ENCODE data around the gene SPEM2. TPM values are rescaled to one million over a fixed set of nuclear protein-coding genes. Genes with fewer than 3 reads are reported as not detected.

SPEM2 gene
- total and polyA plus RNA-seq, 2 of the 8 experiments (the other 6 are each of a cell fraction or from before 2014, with no cell fraction given) = 0.03 TPM; not detected in 1

DNA sequence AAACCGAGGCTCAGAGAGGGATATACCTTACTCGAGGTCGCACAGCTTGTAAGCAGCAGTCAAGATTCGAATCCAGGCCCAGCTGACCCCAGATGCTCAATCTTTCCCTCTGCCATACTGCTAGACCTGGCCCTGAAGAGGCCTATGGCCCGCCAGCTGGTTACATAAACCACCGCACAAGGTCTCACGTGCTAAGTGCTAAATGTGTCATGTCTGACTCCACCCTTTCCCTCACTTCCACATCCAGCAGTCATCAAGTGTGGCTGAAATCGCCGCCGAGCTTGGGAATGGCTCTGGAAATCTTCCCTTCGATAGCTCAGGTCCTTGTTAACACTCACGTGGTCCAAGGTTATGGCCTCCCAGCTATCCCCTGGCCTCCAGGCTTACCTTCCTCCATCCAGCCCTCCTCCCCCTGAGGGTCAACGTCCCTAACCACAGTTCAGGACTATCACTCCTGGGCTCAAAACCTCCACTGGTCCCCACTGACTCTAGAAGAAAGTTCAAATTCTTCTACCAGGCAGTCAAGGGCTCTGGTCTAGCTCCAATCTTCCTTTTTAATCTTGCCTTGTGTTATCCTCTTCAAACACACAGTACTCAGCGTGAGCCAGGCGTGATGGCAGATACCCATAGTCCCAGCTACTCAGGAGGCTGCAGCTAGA is 50.5 kb downstream of the SPEM2 start:
- Histone ChIP-seq H3K79me1 (ENCODE audit: low read depth, low read length) (peaks cover 12% of the 10 kb centered on the region), H2BK120ac (replicated peaks; ENCODE audit: low read depth, low read length) (no peak overlapping the region), H2BK20ac (ENCODE audit: low read length) (no peak overlapping the region), H3K9me3 (ENCODE audit: insufficient read depth in 2 of 2, low read depth in 1 of 2, low read length in 1 of 2) (no peaks in the 10 kb centered on the region), H2BK12ac (ENCODE audit: low read depth, low read length) (no peak overlapping the region), H3K23me2 (ENCODE audit: low read depth, low read length) (peaks cover 11% of the 10 kb centered on the region), H2BK15ac (ENCODE audit: low read length) (no peak overlapping the region), H4K8ac (ENCODE audit: extremely low read depth, insufficient read depth, low read length) (no peak overlapping the region), H3K14ac (ENCODE audit: insufficient read length) (no peak overlapping the region), H2BK5ac (ENCODE audit: low read depth, low read length) (peak overlapping the region; percentile 66; the same call in 1 of the 2 replicates), H3K18ac (ENCODE audit: extremely low read depth, low read length) (no peak overlapping the region), H3K27me3 (replicated peaks in 1 of 4; ENCODE audit: control insufficient read depth in 3 of 4, extremely low read depth in 1 of 4, insufficient read depth in 3 of 4, low read length in 3 of 4) (no peaks in the 10 kb centered on the region; a peak in 1 of 7 replicates), H3K23ac (ENCODE audit: insufficient read length) (no peak overlapping the region), H3K79me2 (ENCODE audit: control insufficient read depth in 1 of 2, insufficient read depth in 2 of 2, low read length in 2 of 2) (peaks cover 0 to 31% of the 10 kb centered on the region in 2 experiments; a peak in 2 of 4 replicates), H2AFZ (ENCODE audit: low read length) (no peak overlapping the region), H3K4me1 (replicated peaks in 1 of 4; ENCODE audit: control insufficient read depth in 3 of 4, insufficient read depth in 4 of 4, low read length in 3 of 4) (peaks cover 2 to 18% (median 15%) of the 10 kb centered on the region in 4 experiments), H3K9ac (replicated peaks in 1 of 4; ENCODE audit: extremely low read depth in 1 of 4, low read depth in 3 of 4, low read length in 3 of 4) (no peak overlapping the region; a peak in 1 of 7 replicates), H4K91ac (replicated peaks; ENCODE audit: insufficient read length, low read length) (no peak overlapping the region), H3K36me3 (ENCODE audit: control insufficient read depth in 2 of 4, insufficient read depth in 4 of 4, low read length in 3 of 4) (no peaks in the 10 kb centered on the region), H4K5ac (ENCODE audit: insufficient read length, low read depth, low read length) (no peak overlapping the region), H3K4me2 (ENCODE audit: insufficient read depth in 1 of 2, low read depth in 2 of 2, low read length in 2 of 2) (no peak overlapping the region), H3K56ac (replicated peaks; ENCODE audit: insufficient read length, low read depth, low read length) (no peak overlapping the region), H2AK5ac (ENCODE audit: low read depth, low read length) (no peak overlapping the region), H4K20me1 (replicated peaks in 1 of 2; ENCODE audit: control insufficient read depth in 1 of 2, insufficient read depth in 2 of 2, low read length in 2 of 2) (peaks cover 0 to 5% of the 10 kb centered on the region in 2 experiments), H3K27ac (ENCODE audit: low read depth, low read length) (no peak overlapping the region), H3K4me3 (ENCODE audit: extremely low read depth in 1 of 4, insufficient read depth in 2 of 4, low read depth in 3 of 4, low read length in 4 of 4) (no peak overlapping the region), H3K4ac (replicated peaks; ENCODE audit: insufficient read length, low read depth, low read length) (no peak overlapping the region)
- no peak for FAIRE-seq
- ChIA-PET POLR2A (ENCODE audit: partially characterized antibody) (interaction anchor here (0.9 to 14.3 kb wide), 8 partner anchors 10 to 113 kb away, joined by 3 to 339 read pairs (median 6); partner anchors contain the start of genes CHRNB1, FGF11, NLGN2 and PLSCR3), CTCF (ENCODE audit: partially characterized antibody) (interaction anchor here (0.9 to 3.3 kb wide), 10 partner anchors 10 to 119 kb away, joined by 3 to 17 read pairs (median 4); partner anchors contain the start of gene TMEM102)
- DNase-seq (ENCODE audit: low read depth in 1 of 2, low spot score in 2 of 2) = no peak
- WGBS, 2 experiments (ENCODE audit: extremely low coverage in 1 of 2, insufficient coverage in 1 of 2, insufficient read length in 1 of 2, insufficient replicate concordance in 2 of 2, low coverage in 1 of 2, low lambda C conversion rate in 2 of 2, missing lambda C conversion rate in 1 of 2) = 92% methylated on average over 15 of the region's 15 CpGs; no CpG with 5 or more reads in 1 of the 2 experiments
- no peak for TF ChIP-seq KDM1A (IDR thresholded peaks at IDR 0.05; ENCODE audit: borderline replicate concordance, low read length)
- no peak for TF ChIP-seq HDAC2 (IDR thresholded peaks at IDR 0.05; ENCODE audit: borderline replicate concordance in 1 of 2, low read depth in 2 of 2, low read length in 2 of 2)
- no peak for TF ChIP-seq CTBP2 (IDR thresholded peaks at IDR 0.05; ENCODE audit: borderline replicate concordance, insufficient read depth, insufficient read length, low read length)
- no peak for TF ChIP-seq RNF2 (IDR thresholded peaks at IDR 0.05; ENCODE audit: borderline replicate concordance, low read depth, low read length, missing control alignments, poor library complexity, severe bottlenecking)
- no peak for TF ChIP-seq TEAD4 (IDR thresholded peaks at IDR 0.05; ENCODE audit: low read depth, low read length)
- no peak for TF ChIP-seq TAF1 (IDR thresholded peaks at IDR 0.05; ENCODE audit: low read depth, low read length)
- no peak for TF ChIP-seq SP1 (IDR thresholded peaks at IDR 0.05; ENCODE audit: low read depth, low read length)

Measured in H1 (cell line).